IMR-90 (cell line): ENCODE data around the gene SOBP.

ENCODE experiments used
- CEBPB ChIP-seq: IDR thresholded peaks from 2 replicates; pipeline ENCODE4 v1.6.1; 2012; ENCODE audit warnings: low read depth, low read length, improper control_type of control experiment
- CHD1 ChIP-seq: IDR thresholded peaks from 2 replicates; pipeline ENCODE4 v1.6.1; 2012; ENCODE audit warnings: low read depth, low read length, improper control_type of control experiment
- FOS ChIP-seq: fragments of 150-350 bp; IDR thresholded peaks from 2 replicates; pipeline ENCODE4 v1.6.1; 2016; ENCODE audit warnings: low read depth, low read length
- MAFK ChIP-seq: IDR thresholded peaks from 2 replicates; pipeline ENCODE4 v1.6.1; 2012; ENCODE audit warnings: low read depth, low read length, improper control_type of control experiment
- MAZ ChIP-seq: IDR thresholded peaks from 2 replicates; pipeline ENCODE4 v1.6.1; 2012; ENCODE audit warnings: low read depth, mild to moderate bottlenecking, low read length, improper control_type of control experiment, moderate library complexity, borderline replicate concordance
- MXI1 ChIP-seq: IDR thresholded peaks from 2 replicates; pipeline ENCODE4 v1.6.1; 2012; ENCODE audit warnings: low read depth, mild to moderate bottlenecking, low read length, moderate library complexity, borderline replicate concordance
- NFE2L2 ChIP-seq: fragments of 150-350 bp; IDR thresholded peaks from 2 replicates; pipeline ENCODE4 v1.6.1; 2016; ENCODE audit warnings: low read depth, mild to moderate bottlenecking, low read length
- POLR2A ChIP-seq: IDR thresholded peaks from 2 replicates; pipeline ENCODE4 v1.6.1; 2012; ENCODE audit warnings: mild to moderate bottlenecking, low read depth, low read length
- RAD21 ChIP-seq: IDR thresholded peaks from 2 replicates; pipeline ENCODE4 v1.6.1; 2012; ENCODE audit warnings: low read length, improper control_type of control experiment
- RCOR1 ChIP-seq: IDR thresholded peaks from 2 replicates; pipeline ENCODE4 v1.6.1; 2012; ENCODE audit warnings: mild to moderate bottlenecking, low read length, improper control_type of control experiment; ENCODE audit not compliant: insufficient replicate concordance
- RFX5 ChIP-seq: IDR thresholded peaks from 2 replicates; pipeline ENCODE4 v1.8.0; 2012; ENCODE audit warnings: low read depth, mild to moderate bottlenecking, low read length, moderate library complexity
- SMC3 ChIP-seq: fragments of 150-350 bp; IDR thresholded peaks from 2 replicates; pipeline ENCODE4 v1.6.1; 2016; ENCODE audit warnings: low read depth, mild to moderate bottlenecking, antibody characterized with exemption, low read length, moderate library complexity
- TF ChIP-seq, protein P1 (sequence below): conservative IDR thresholded peaks from 2 replicates; pipeline ENCODE4 v1.5.1; 2012; ENCODE audit warnings: mild to moderate bottlenecking, low read depth, low read length, improper control_type of control experiment
- TF ChIP-seq, protein P2 (sequence below): fragments of 150-350 bp; IDR thresholded peaks from 2 replicates; pipeline ENCODE4 v1.6.1; 2017; ENCODE audit warnings: mild to moderate bottlenecking, antibody characterized with exemption, low read length, low read depth

- TF ChIP-seq, protein P1, sequence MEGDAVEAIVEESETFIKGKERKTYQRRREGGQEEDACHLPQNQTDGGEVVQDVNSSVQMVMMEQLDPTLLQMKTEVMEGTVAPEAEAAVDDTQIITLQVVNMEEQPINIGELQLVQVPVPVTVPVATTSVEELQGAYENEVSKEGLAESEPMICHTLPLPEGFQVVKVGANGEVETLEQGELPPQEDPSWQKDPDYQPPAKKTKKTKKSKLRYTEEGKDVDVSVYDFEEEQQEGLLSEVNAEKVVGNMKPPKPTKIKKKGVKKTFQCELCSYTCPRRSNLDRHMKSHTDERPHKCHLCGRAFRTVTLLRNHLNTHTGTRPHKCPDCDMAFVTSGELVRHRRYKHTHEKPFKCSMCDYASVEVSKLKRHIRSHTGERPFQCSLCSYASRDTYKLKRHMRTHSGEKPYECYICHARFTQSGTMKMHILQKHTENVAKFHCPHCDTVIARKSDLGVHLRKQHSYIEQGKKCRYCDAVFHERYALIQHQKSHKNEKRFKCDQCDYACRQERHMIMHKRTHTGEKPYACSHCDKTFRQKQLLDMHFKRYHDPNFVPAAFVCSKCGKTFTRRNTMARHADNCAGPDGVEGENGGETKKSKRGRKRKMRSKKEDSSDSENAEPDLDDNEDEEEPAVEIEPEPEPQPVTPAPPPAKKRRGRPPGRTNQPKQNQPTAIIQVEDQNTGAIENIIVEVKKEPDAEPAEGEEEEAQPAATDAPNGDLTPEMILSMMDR: no peak
- TF ChIP-seq POLR2A (no peak), CHD1 (no peak), RFX5 (no peak), CEBPB (no peak), RAD21 (no peak), FOS (no peak), MAFK (no peak), MAZ (no peak), RCOR1 (no peak), SMC3 (no peak), NFE2L2 (no peak), MXI1 (no peak)
- TF ChIP-seq, protein P2, sequence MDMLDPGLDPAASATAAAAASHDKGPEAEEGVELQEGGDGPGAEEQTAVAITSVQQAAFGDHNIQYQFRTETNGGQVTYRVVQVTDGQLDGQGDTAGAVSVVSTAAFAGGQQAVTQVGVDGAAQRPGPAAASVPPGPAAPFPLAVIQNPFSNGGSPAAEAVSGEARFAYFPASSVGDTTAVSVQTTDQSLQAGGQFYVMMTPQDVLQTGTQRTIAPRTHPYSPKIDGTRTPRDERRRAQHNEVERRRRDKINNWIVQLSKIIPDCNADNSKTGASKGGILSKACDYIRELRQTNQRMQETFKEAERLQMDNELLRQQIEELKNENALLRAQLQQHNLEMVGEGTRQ: no peak
Measured at GRCh38 chr6:107689190-107689589, 199.3 kb downstream of the SOBP start.
